ENCODE data around the gene LRRC41. TPM values are rescaled to one million over a fixed set of nuclear protein-coding genes. Genes with fewer than 3 reads are reported as not detected.
"Not testable (repeated sequence)": the region's sequence is repeated elsewhere in the genome, so short reads cannot be mapped to it uniquely, and the experiment has no call there.

LRRC41 gene
- total RNA-seq, 1 donor from 2014 or later = 43.1 TPM

- Mint-ChIP-seq H3K4me1 (peaks cover 29% of the 10 kb centered on the region), H3K4me3 (peak within 1 kb of the TSS; percentile 100), H3K36me3 (peaks cover 9% of the 10 kb centered on the region), H3K27me3 (ENCODE audit: insufficient read depth, low read depth) (peaks cover 8% of the 10 kb centered on the region), H3K27ac (peak within 1 kb of the TSS; percentile 100), H3K9me3 (peaks cover 2% of the 10 kb centered on the region)
- peaks cover 33% of the 10 kb centered on the region for H3F3A ChIP-seq (ENCODE audit: low read depth)
- DNase-seq (ENCODE audit: low spot score) = peak; percentile 92
- peak within 1 kb of the TSS; percentile 80 for H3K4me2 ChIP-seq
- H3K27me3 ChIP-seq = no peaks in the 10 kb centered on the region
- no peaks in the 10 kb centered on the region for H3K36me3 ChIP-seq
- H3K27ac ChIP-seq = peak within 1 kb of the TSS; percentile 92
- H4K20me1 ChIP-seq (ENCODE audit: low read depth) = no peaks in the 10 kb centered on the region
- peak within 1 kb of the TSS; percentile 67 for H3K4me3 ChIP-seq
- H3K79me2 ChIP-seq (ENCODE audit: low read depth) = no peaks in the 10 kb centered on the region
- H3K9me3 ChIP-seq (ENCODE audit: low read depth) = no peaks in the 10 kb centered on the region
- peak within 1 kb of the TSS; percentile 75 for H2AFZ ChIP-seq (replicated peaks)
- peak within 1 kb of the TSS; percentile 41 for H3K9ac ChIP-seq
- no peaks in the 10 kb centered on the region for H3K4me1 ChIP-seq
- TF ChIP-seq EZH2phosphoT487 (IDR thresholded peaks at IDR 0.05) = no peak
- TF ChIP-seq CTCF (IDR thresholded peaks at IDR 0.05) = peak; percentile 67
Observed at GRCh38 chr1:46340404-46341221, 37.2 kb upstream of the LRRC41 start, which contains the start of gene NSUN4. NSUN4 (plus strand) TSS chr1:46340807; CDS start chr1:46340827, 20 bp downstream.

GRCh38 chr1:46337409-46337808 is 34.0 kb upstream of the LRRC41 start:
- H3K27ac ChIP-seq; H3K4me3 ChIP-seq; H2AFZ ChIP-seq (replicated peaks); H3K9me3 ChIP-seq (ENCODE audit: low read depth); H3K4me3 Mint-ChIP-seq; H3K4me2 ChIP-seq; DNase-seq (ENCODE audit: low spot score); H3K36me3 ChIP-seq; H3K4me1 ChIP-seq; H3K9me3 Mint-ChIP-seq; H4K20me1 ChIP-seq (ENCODE audit: low read depth); H3K36me3 Mint-ChIP-seq; H3K27me3 Mint-ChIP-seq (ENCODE audit: insufficient read depth, low read depth); H3K79me2 ChIP-seq (ENCODE audit: low read depth); H3K27me3 ChIP-seq; H3K9ac ChIP-seq; H3K27ac Mint-ChIP-seq: not testable (repeated sequence)
- peaks cover 45% of the 10 kb centered on the region for H3F3A ChIP-seq (ENCODE audit: low read depth)
- peaks cover 31% of the 10 kb centered on the region for H3K4me1 Mint-ChIP-seq

- no peak overlapping the region for H2AFZ ChIP-seq (replicated peaks)
- H4K20me1 ChIP-seq (ENCODE audit: low read depth) = no peaks in the 10 kb centered on the region
- no peak overlapping the region for H3K27ac ChIP-seq
- no peaks in the 10 kb centered on the region for H3K36me3 ChIP-seq
- H3K9ac ChIP-seq = no peak overlapping the region
- no peak overlapping the region for H3K4me3 ChIP-seq
- H3K27me3 ChIP-seq = no peaks in the 10 kb centered on the region
- Mint-ChIP-seq H3K27me3 (ENCODE audit: insufficient read depth, low read depth) (peaks cover 3% of the 10 kb centered on the region), H3K9me3 (no peaks in the 10 kb centered on the region), H3K4me3 (no peak overlapping the region), H3K27ac (no peak overlapping the region), H3K4me1 (peaks cover 27% of the 10 kb centered on the region), H3K36me3 (no peaks in the 10 kb centered on the region)
- no peak for TF ChIP-seq EZH2 (IDR thresholded peaks at IDR 0.05)
- TF ChIP-seq EZH2phosphoT487 (IDR thresholded peaks at IDR 0.05) = no peak
- TF ChIP-seq CTCF (IDR thresholded peaks at IDR 0.05) = no peak
- H3K4me1 ChIP-seq = peaks cover 10% of the 10 kb centered on the region
- H3K79me2 ChIP-seq (ENCODE audit: low read depth) = no peaks in the 10 kb centered on the region
- no peak for DNase-seq (ENCODE audit: low spot score)
- H3F3A ChIP-seq (ENCODE audit: low read depth) = peaks cover 44% of the 10 kb centered on the region
- no peak overlapping the region for H3K4me2 ChIP-seq
- H3K9me3 ChIP-seq (ENCODE audit: low read depth) = no peaks in the 10 kb centered on the region
Observed at GRCh38 chr1:46335081-46335480, 31.7 kb upstream of the LRRC41 start.

GRCh38 chr1:46334030-46334384 is 30.6 kb upstream of the LRRC41 start:
- H3K27ac Mint-ChIP-seq = no peak overlapping the region

More at GRCh38 chr1:46334030-46334384, 30.6 kb upstream of the LRRC41 start:
- H2AFZ ChIP-seq (replicated peaks) = peak overlapping the region; percentile 17
- H3K9ac ChIP-seq = no peak overlapping the region
- DNase-seq (ENCODE audit: low spot score) = no peak
- no peak overlapping the region for H3K27ac ChIP-seq
- H3K4me3 ChIP-seq = no peak overlapping the region
- H3K79me2 ChIP-seq (ENCODE audit: low read depth) = no peaks in the 10 kb centered on the region
- peaks cover 23% of the 10 kb centered on the region for H3K4me1 Mint-ChIP-seq
- no peak overlapping the region for H3K4me3 Mint-ChIP-seq
- H3K9me3 ChIP-seq (ENCODE audit: low read depth) = no peaks in the 10 kb centered on the region
- peaks cover 3% of the 10 kb centered on the region for H3K27me3 Mint-ChIP-seq (ENCODE audit: insufficient read depth, low read depth)
- TF ChIP-seq CTCF (IDR thresholded peaks at IDR 0.05) (no peak), EZH2 (IDR thresholded peaks at IDR 0.05) (no peak), EZH2phosphoT487 (IDR thresholded peaks at IDR 0.05) (no peak)
- H3K27me3 ChIP-seq = no peaks in the 10 kb centered on the region
- peaks cover 34% of the 10 kb centered on the region for H3F3A ChIP-seq (ENCODE audit: low read depth)
- H3K4me2 ChIP-seq = no peak overlapping the region
- no peaks in the 10 kb centered on the region for H3K9me3 Mint-ChIP-seq
- H3K36me3 ChIP-seq = no peaks in the 10 kb centered on the region
- no peaks in the 10 kb centered on the region for H3K36me3 Mint-ChIP-seq
- peaks cover 18% of the 10 kb centered on the region for H3K4me1 ChIP-seq
- H4K20me1 ChIP-seq (ENCODE audit: low read depth) = no peaks in the 10 kb centered on the region
